Measurements from ENCODE around the gene FBXL16. TPM values are rescaled to one million over a fixed set of nuclear protein-coding genes. Genes with fewer than 3 reads are reported as not detected.

The FBXL16 gene
- total and polyA plus RNA-seq, 2 of the 13 experiments (the other 11 are each of a cell fraction or from before 2014, with no cell fraction given): 0.22 to 2.0 TPM

DNA sequence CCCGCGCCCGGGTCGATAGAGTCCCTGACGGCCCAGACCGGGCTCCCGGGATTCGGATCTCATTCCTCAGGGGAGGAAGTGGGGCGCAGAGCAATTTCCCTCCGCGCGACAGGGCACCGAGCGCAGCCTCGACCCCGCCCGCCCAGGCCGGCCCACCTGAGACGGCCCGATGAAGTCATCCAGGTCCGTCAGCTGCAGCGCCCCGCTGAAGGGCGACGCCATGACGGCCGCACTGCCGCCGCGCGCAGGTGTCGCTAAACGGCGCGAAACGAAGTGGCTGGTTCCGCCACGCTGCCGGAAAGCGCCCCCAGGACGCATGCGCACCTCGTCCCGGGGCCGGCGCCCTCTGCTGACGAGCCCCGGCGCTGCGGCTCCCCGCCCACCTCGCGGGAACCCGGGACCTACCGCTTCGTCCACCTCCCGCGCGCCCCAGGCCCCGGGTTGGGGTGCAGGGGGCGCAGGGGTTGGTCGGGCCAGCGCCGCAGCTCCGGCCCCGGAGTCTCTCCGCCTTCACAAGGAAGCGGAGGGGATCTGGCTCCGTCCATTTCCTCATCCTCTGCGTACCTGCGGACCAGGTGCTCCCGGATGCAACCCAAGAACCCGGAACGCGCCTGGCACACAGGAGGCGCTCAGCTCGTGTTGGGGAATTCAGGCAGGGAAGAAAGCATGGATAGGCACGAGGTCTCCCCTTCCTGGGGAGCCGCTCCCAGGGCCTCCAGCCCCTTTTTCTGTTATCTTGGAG, 35.3 kb upstream of the FBXL16 start, which contains the start of gene CIAO3 (continued):
- TF ChIP-seq, protein P1, sequence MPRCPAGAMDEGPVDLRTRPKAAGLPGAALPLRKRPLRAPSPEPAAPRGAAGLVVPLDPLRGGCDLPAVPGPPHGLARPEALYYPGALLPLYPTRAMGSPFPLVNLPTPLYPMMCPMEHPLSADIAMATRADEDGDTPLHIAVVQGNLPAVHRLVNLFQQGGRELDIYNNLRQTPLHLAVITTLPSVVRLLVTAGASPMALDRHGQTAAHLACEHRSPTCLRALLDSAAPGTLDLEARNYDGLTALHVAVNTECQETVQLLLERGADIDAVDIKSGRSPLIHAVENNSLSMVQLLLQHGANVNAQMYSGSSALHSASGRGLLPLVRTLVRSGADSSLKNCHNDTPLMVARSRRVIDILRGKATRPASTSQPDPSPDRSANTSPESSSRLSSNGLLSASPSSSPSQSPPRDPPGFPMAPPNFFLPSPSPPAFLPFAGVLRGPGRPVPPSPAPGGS (CRISPR knock-in tag; IDR thresholded peaks at IDR 0.05): peak; percentile 89; the same call in 1 of the 2 replicates
- peak; percentile 94 for TF ChIP-seq CTCF (CRISPR knock-in tag; IDR thresholded peaks at IDR 0.05)
- no peak for TF ChIP-seq MTF2 (CRISPR knock-in tag; IDR thresholded peaks at IDR 0.05; ENCODE audit: borderline replicate concordance)
- TF ChIP-seq SIN3A (IDR thresholded peaks at IDR 0.05; ENCODE audit: borderline replicate concordance, low read depth, low read length): peak; percentile 83; the same call in 1 of the 2 replicates
- TF ChIP-seq RARG (CRISPR knock-in tag; IDR thresholded peaks at IDR 0.05; ENCODE audit: low read depth): no peak
- no peak for TF ChIP-seq PTBP1 (IDR thresholded peaks at IDR 0.05; ENCODE audit: low read depth, low read length, poor library complexity, severe bottlenecking)
- TF ChIP-seq, protein P2, sequence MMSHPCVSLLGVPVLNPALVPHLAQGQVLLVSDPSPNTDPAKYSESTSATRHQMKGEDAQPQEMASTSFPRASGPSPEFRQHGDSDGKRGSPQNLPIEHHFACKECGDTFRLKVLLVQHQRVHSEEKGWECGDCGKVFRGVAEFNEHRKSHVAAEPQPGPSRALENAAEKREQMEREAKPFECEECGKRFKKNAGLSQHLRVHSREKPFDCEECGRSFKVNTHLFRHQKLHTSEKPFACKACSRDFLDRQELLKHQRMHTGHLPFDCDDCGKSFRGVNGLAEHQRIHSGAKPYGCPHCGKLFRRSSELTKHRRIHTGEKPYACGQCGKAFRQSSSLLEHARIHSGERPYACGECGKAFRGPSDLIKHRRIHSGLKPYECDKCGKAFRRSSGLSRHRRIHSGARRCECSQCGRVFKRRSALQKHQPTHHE (CRISPR knock-in tag; IDR thresholded peaks at IDR 0.05; ENCODE audit: borderline replicate concordance): no peak; the same call in 1 of the 2 replicates
- TF ChIP-seq ATF6 (CRISPR knock-in tag; conservative IDR thresholded peaks at IDR 0.05): 0 out of 2 replicates have a peak, but pooled peaks have one; percentile 76
- peak; percentile 95 for TF ChIP-seq ERF (CRISPR knock-in tag; IDR thresholded peaks at IDR 0.05)
- TF ChIP-seq ZNF430 (CRISPR knock-in tag; IDR thresholded peaks at IDR 0.05): no peak
- no peak; the same call in 1 of the 2 replicates for TF ChIP-seq ZNF235 (CRISPR knock-in tag; IDR thresholded peaks at IDR 0.05; ENCODE audit: borderline replicate concordance)
- peak; percentile 94 for TF ChIP-seq ZNF574 (CRISPR knock-in tag; IDR thresholded peaks at IDR 0.05)
- TF ChIP-seq ZNF720 (CRISPR knock-in tag; IDR thresholded peaks at IDR 0.05): no peak
- no peak for TF ChIP-seq SP140L (CRISPR knock-in tag; IDR thresholded peaks at IDR 0.05; ENCODE audit: borderline replicate concordance)
- TF ChIP-seq SPEN (CRISPR knock-in tag; IDR thresholded peaks at IDR 0.05; ENCODE audit: low read depth): peak; percentile 95
- peak; percentile 98 for TF ChIP-seq KDM2A (CRISPR knock-in tag; IDR thresholded peaks at IDR 0.05; ENCODE audit: borderline replicate concordance, low read depth)
